NCI-H187 treated with DMSO at 0.1 percent for 48 hours (cell line): Measurements from ENCODE around the gene FARP1.

Experiments
- DNase-seq: peaks from one replicate; lab custom pipeline; 2025; lab: John Stamatoyannopoulos, UW

The FARP1 gene

DNA sequence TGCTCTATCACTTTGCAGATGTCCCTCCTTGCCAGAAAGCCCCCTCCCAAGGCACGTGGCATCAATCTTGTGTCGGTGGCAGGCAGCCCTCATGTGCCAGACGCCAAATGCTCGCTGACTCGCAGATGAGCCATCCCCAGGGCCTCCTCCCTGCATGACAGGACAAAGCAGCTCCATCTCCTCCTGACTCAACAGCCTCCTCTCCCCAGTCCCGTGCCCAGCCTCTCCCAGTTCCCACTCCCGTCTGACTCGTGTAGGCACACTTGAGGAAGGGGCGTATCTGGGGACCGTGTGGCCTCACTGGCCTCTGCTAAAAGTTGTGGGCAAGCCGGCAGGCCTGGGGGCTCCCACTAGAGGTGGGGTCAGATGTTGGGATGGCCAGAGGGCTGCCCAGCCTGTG, 300.4 kb downstream of the FARP1 start:
- no peak for DNase-seq

DNA sequence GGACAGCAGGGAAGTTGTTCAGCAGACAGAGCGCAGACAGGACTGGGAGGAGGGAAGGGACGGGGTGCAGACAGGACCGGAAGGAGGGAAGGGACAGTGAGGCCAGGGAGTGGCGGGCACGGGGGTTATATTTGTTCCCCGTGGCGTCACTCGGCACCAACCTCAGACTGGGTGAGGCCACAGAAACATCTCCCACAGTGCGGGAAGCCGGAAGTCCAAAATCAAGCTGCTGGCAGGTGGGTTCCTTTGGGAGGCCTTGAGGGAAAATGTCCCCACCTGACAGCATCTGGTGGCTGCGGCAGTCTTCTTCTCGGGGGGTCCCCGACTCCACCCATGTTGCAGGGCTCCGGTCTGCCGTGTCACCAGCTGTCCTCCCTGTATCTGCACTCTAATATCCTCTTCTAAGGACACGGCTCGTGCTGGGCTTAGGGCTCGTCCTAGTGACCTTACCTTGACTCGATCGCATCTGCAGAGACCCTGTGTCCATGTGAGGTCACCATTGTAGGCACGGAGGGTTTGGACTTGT, 301.0 kb downstream of the FARP1 start:
- no peak for DNase-seq

DNA sequence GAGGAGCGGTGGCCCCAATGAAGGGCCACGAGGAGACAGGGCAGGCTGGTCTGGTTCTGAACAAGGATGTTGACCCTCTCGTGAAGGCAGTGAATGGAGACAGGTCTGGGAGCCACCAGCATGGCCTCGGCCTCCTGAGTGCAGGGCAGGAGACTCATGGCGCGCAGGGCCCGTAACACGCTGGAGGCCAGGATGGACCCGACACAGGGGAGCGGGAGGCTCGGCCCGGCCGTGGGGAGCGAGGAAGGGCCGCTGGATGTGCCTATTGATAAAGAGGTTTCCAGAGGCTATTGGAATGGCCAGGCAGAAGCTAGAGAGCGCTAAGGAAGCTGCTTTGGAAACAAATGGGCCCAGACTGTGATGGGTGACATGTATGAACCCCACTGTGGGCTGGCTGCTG, 301.5 kb downstream of the FARP1 start:
- DNase-seq = no peak

DNA sequence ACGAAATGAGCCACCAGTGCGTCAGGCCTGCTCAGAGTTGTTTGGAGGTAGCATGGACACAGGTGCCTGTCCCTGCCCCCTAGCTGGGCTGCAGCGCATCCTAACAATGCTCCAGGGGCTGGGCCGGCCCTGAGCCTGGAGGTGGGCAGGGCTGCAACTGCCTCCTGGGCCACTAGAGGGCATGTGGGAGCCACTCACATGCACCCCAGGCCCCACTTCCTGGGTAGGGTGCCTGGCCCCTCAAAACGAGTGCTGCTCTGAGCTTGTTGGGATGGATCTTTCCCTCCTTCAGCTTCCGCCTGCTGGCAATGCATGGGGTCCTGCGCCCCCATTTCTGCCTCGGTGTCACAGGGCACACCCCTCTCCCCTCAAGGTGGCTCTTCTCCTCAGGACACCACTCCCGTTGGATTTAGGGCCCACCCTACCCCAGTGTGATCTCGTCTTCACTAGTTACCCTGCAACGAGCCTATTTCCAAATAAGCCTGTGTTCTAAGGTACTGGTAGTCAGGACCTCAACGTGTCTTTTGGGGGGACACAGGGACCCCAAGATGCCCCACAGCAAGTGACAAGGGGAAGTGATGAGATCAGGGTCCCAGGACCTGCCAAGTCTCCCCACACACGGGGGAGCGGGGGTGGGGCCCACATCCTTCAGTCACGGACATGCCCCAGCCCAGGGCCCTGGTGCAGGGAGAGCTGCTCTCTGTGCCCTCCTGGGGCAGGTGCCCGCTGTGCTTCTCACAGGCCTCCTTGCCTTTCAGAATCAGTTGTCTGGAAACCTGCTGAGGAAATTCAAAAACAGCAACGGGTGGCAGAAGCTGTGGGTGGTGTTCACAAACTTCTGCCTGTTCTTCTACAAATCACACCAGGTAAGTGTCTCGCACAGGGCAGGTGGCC, 302.7 kb downstream of the FARP1 start:
- no peak for DNase-seq

DNA sequence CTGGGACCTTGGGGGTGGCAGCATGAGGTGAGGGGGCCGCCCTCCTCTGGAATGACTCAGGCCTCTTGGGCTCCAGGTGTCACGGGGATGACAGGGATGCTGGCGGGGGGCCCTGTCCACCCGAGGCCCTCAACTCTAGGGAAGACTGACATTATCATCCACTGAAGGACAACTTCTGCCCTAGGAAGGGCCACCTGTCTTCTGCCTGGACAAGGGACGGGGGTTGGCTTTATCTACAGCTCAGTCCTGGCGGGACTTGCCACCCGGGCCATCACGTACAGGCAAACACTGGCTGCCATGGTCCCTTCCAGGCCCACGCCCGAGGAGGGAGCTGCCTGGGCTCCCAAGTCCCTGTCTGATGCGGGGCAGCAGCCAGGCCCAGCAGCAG, 303.3 kb downstream of the FARP1 start:
- no peak for DNase-seq

DNA sequence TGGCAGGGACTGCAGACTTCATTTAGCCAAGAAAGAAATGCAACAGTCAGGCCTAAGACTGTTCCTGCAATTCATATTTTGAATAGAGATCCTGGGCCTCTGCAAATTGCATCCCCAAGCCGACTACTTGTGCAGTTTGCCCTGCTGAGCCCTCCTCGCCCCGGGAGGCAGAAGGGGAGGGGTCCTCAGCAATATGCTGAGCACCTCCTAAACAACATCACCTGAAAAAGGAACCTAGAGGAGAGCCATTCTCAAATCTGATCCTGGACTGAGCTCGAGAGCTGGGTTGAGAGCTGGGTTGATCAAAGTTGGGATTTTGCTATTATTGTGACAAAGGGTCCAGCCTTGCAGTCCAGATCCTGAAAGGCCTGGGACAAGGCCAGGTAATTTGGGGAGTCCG, 304.2 kb downstream of the FARP1 start:
- DNase-seq = no peak

DNA sequence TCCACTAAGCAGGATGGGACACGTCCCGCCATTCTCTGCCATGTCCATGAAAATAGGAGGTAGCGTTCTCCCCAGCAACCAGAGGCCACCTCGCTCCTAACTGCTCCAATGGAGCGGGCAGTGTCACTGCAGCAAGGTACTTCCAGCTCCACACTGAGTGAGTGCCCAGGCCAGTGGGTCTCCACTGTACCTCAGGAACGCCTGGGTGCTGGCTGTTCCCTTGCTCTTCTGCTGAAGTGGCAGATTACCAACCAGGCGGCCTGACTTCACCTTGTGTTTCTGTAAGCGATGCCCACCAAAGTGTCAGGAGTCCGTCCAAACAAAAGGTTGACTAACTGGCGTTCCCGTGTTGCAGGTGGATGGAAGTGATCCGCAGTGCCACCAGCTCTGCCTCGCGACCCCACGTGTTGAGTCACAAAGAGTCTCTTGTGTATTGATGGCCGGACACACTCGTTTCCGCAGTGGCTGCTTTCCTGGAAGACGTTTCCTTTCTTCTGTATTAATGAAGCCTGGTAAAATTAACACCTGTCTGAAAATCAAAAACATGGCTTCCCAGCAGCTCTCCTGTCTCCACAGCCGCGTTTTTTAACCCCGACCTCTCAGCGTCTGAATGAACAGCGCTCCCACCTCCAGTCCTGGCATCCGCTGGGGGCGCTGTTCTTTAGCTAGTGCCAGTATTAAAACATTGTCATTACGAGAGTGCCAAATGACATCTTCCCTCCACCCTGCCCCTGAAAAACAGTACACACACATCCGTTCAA, 305.2 kb downstream of the FARP1 start:
- DNase-seq = peak; percentile 44

DNA sequence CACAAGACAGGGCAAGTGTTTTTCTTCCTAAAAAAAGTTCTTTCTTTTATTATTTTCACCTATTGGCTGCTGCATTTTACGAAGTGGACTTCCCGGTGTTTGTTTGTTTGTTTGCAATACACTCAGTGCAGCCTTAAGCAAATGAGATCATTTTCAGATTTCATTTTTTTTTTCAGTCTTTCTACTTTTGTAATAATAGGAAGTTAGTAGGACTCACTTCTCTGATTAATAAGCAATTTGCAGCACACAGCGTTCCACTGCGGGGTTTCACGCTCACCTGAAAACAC, 305.7 kb downstream of the FARP1 start:
- DNase-seq = no peak

DNA sequence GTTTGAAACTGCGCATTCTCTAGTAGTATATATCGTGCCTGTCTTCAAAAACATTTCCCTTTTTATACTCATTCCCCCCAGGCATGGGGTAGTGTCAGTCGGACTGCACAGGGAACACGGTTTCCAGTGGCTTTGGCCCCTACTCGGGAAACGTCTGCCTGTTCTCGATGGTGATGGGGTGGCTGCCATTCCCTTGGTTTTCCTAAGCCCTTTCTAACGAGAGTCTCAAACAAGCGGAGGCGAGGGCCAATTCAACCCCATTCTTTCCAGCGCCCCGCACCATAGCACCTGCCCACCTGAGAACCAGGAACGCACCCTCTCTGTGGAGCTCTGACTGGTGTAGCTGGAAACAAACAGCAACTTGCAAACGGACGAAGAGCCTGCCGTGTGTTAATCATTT, 306.4 kb downstream of the FARP1 start:
- no peak for DNase-seq

DNA sequence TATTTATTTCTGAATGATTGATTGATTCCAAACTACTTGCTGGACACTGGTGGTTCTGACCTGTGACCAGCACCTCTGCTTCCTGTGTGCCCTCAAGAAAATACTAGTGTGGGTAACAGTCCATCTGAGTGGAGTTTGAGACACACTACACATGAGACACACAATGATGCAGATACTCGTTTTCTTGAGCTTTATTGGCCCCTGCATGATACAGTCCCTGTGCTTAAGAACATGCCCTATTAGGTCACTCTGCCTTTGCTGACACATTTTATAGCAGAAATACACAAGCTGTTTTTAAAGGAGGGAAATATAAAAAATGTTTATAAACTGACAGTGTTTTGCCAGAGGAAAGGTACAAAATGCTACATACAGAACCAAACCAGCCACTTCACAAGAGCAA, 307.1 kb downstream of the FARP1 start:
- DNase-seq = no peak

DNA sequence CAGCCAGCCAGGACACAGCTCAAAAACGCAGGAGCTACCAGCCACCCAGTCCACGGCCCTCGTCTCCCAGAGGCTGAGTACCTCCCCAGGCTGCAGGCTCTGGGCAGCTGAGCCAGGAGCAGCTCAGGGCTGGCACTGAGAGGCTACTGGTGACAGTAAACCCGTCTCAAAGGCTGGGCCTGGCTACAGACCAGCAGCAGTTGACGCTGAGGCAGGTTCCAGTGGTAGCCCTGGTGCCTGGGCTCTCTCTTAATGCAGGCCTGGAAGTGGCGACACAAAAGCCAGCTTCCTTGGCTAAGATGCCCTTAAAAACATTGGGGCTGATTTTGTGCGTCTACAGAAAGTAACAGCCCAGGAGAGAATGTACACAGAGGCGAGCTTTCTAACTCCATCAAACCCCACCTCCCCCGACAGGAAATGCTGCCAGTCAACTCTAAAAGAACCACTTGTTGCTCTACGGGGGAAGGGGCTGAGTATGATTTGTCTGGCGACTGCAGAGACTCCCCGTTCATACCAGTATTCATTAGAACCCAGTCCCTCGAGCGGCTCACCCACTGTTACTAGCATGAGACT, 307.7 kb downstream of the FARP1 start:
- no peak for DNase-seq

DNA sequence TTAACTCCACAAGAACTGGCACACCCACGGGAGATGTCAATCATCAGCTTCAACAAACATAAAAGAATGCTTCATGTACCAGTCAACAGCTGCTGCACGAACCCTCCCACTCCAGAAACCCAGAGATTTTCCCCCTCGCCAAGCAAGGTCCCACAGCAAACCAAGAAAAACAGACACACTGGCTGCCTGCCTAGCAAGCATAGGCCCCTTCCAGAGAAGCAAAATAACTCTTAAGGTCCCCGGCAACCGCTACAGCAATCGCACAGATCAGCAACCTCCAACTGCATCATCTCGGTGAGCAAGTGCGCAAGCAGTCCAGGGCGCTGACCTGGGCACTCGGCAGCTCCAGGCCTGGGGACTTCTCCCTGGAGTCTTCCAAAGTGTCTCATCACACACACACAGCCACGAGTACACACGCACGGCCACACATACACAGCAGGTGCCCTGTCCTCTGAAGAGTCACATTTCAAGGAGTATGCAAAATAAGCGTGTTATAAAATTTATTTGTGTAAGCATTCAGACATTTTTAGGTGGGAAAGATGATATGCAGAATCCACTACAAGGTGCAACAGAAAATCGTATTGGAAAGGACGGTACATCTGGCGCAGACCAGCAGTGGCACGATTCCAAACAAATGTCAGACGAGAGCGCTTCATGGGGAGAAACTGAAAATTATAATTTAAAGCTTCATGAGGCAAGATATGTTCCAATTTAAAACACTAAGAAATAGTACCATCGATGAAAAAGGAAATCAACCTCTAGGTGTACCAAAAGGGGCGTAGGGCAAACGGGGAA, 309.0 kb downstream of the FARP1 start:
- DNase-seq = no peak

DNA sequence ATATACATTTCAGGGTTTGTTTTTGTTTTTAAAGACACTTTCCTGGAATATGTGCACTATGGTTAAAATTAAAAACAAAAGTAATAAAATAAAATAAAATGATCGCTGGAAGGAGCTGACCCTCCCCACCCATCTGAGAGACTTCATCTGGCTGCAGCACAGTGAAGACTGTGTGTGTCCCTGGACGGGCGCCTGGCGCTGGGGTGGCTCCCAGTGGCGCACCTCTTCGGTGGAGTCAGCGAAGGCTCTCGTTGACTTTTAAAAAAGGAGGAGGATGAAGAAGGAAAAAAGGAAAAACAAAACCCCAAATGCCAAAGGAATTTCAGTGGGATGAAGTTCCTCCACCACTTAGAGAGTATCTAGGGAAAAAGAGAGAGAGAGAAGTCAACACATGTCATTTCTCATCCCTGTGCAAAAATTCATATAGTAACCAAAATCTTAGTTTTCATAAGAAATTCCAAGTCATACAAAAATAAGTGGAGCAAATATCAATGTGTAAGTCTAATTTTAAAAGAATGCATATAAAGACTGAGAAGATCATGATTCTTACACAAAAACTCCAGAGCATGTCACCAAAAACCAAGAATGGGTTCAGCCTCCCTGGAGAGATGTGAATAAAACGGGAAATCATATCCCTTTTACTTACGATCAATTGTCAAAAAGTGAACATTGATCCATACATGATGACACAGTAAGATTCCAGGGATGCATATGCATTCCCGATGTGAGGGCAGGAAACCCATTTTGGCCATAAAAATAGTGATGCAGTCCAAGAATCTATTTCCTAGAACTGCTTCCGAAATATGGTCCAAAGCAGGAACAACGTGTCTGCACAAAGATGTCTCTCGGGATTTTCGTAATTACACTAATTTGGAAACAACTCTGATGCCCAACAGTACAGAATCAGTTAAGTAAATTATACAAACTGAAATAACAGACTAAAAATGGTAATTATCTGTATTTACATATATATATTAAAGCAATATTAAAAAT, 310.3 kb downstream of the FARP1 start:
- no peak for DNase-seq

DNA sequence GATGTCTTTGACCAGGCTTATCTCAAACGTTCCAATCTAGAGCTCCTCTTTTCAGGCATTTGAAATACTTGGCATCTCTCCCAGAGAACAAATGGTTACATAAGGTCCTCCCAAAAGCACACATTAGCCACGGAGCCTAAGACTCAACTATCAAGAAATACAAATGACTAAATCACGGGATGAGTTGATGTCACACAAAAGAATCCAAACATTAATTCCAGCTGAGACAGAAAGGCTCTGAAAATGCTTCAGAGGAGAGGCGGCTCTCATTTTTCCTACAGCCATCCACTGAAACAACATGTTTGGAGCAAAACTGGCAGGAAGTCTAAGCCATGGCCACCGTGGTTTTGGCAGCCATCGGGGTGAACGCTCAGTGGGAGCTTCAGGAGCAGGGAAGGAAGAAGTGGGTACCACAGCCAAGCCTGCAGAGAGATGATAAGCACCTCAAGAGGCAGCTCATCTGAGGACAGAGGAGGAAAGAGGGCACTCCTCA, 311.5 kb downstream of the FARP1 start:
- no peak for DNase-seq

DNA sequence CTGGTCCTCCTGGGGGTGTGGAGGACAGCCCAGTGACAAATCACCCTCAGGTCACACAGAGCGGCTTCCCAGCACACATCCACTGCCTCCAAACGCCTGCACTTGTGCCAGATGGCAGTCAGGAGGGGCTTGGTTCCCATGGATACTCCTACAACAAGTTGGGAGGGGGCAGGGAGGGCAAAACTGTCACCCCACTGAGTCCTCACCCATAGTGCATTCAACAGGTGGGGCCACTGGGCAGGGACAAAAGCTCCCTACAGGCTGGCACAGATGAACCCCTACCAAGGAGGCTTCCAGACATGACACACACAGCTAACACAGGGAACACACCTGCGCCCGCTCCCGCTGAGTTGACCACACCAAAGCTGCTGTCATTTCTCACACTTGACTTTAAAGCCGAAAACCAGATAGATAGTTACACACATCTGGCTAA, 313.5 kb downstream of the FARP1 start:
- no peak for DNase-seq

DNA sequence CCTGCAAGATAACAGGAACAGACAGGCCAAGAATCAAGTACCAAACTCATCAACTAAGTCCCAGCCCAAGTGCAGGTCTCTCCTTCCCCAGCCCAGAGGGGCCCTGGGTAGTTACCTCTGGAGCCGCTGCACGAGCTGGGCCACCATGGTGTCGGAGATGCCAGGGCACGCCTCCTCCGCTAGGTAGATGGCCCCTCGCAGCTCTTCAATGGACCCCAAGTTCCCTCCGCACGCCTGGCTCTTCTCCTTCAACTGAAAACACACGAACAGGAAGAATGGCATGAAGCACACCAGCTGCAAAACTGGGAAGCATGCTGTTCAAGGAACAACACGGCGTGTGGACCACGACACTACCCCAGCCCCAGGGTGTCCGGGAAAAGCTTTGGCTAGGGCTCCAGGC, 314.2 kb downstream of the FARP1 start:
- DNase-seq = no peak

DNA sequence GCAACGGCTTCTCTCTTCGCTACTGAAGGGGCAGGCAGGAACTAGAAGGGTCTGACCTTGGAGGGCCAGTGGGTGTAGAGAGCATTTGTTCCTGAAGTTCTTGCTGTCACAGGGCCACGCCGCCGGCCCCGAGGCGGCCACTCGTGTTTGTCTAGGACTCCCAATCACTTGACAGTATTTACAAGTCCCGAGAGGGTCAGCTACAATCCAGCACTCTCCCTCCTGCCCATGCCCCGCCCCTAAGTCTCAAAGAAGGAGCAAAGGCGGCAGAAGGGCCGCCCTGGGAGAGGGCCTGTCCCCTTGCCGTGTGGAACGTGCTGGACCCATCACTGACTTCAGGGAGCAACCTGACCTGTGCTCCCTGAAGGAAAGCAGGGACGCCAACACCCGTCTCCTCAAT, 315.5 kb downstream of the FARP1 start:
- DNase-seq = no peak

DNA sequence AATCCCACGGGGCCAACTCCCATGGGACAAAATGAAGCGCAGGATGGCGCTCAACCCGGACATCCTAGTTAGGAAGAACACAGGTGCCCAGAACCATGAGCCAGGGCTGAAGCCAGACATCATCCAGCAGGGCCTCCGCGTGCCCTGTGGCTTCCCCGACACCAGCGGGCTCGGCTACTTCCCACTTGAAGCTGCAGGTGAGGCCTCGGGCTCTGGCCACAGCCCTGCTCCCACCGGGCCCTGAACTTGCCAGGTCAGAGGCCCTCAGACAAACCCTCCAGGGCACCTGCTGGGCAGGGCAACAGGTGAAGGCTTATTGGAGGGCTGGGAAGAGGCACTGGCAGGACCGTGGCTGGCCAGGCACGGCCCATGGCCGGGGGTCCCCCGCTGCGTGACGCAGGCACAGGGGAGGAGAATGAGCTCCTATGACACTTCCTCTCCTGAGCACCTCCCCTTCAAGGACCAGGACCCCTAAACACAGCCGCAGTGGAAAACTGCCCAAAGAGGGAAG, 316.3 kb downstream of the FARP1 start:
- DNase-seq = no peak

DNA sequence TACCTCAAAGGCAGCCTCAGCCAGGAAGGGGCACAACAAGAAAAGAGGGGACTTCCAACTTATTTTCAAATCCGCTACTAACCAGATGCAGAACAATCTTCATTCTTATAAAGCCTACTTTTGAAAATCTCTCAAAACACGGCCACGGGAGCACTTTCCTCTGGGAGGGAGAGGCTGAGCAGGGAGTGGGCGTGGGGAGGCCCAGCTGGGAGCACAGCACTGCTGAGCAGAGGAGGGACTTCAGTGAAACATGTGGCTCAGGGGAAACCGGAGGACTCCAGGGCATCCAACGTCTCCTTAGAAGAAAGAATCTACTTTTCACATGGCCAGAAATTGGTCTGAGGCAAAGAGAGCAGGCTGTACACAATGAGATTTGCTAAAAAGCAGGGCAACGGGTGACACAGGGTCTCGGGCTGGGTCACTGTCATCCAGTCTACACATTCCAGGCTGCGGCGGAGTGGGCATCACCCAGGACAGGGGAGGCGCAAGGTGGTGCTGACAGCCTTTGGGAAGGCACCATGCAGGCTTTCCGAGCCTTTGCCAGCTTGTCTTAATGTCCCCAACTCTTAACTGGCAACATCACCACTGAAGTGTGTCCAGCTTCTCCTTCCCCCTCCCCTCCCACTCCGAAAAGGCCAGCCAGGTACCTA, 317.0 kb downstream of the FARP1 start:
- DNase-seq = no peak

DNA sequence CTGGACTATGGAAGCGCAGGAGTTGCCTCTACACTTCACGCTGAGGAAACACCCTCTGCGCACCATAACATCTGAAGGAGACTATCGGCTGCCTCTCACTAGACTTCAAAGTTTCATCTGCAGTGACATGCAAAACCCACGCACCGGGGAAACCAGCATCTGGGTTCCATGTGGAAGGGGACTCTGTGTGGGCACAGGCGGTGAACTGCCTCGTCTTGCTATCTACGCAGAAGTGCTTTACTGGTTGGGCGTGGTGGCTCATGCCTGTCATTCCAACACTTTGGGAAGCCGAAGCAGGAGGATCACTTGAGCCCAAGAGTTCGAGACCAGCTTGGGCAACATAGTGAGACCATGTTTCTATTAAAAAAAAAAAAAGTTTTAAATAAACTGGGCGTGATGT, 317.6 kb downstream of the FARP1 start:
- no peak for DNase-seq
